H9 (cell line): ENCODE data around the gene CHCHD4. TPM values are rescaled to one million over a fixed set of nuclear protein-coding genes. Genes with fewer than 3 reads are reported as not detected.

Source experiments
- DNase-seq: peaks from one replicate; pipeline ENCODE4 v3.0.0-alpha.2; 2017
- H2AFZ ChIP-seq: one replicate; pipeline ENCODE4 v1.6.1; 2013; ENCODE audit warnings: mild to moderate bottlenecking, low read length, control low read depth, moderate library complexity
- H2AK5ac ChIP-seq: 2 replicates; pipeline ENCODE4 v1.6.1; 2013; ENCODE audit warnings: low read length, control low read depth, mixed read lengths; ENCODE audit not compliant: insufficient read length
- H2BK120ac ChIP-seq: one replicate; pipeline ENCODE4 v1.6.1; 2013; ENCODE audit warnings: low read depth, mild to moderate bottlenecking, low read length, control low read depth, inconsistent platforms; ENCODE audit not compliant: poor library complexity, severe bottlenecking
- H2BK12ac ChIP-seq: 2 replicates; pipeline ENCODE4 v1.6.1; 2013; ENCODE audit warnings: low read length, control low read depth, mixed read lengths, low read depth; ENCODE audit not compliant: insufficient read length
- H2BK15ac ChIP-seq: 2 replicates; pipeline ENCODE4 v1.6.1; 2013; ENCODE audit warnings: low read depth, low read length, control low read depth
- H2BK20ac ChIP-seq: one replicate; pipeline ENCODE4 v1.6.1; 2013; ENCODE audit warnings: low read depth, mild to moderate bottlenecking, low read length, control low read depth, inconsistent platforms; ENCODE audit not compliant: poor library complexity, severe bottlenecking
- H2BK5ac ChIP-seq: 2 replicates; pipeline ENCODE4 v1.6.1; 2013; ENCODE audit warnings: low read length, control low read depth, mixed read lengths; ENCODE audit not compliant: insufficient read length
- H3K14ac ChIP-seq: 2 replicates; pipeline ENCODE4 v1.6.1; 2013; ENCODE audit warnings: low read length, control low read depth; ENCODE audit not compliant: insufficient read depth
- H3K18ac ChIP-seq: 2 replicates; pipeline ENCODE4 v1.6.1; 2013; ENCODE audit warnings: low read depth, mild to moderate bottlenecking, mixed read lengths, low read length, control low read depth; ENCODE audit not compliant: insufficient read length
- H3K23ac ChIP-seq: 2 replicates; pipeline ENCODE4 v1.6.1; 2013; ENCODE audit warnings: low read length, control low read depth, mixed read lengths, low read depth; ENCODE audit not compliant: insufficient read length
- H3K23me2 ChIP-seq: 2 replicates; pipeline ENCODE4 v1.6.1; 2013; ENCODE audit warnings: low read depth, mild to moderate bottlenecking, mixed read lengths, low read length, control low read depth; ENCODE audit not compliant: insufficient read length, poor library complexity, severe bottlenecking
- H3K27ac ChIP-seq: 2 replicates; pipeline ENCODE4 v1.5.1; 2013; ENCODE audit warnings: low read length, control low read depth, mixed read lengths, low read depth; ENCODE audit not compliant: insufficient read length
- H3K27me3 ChIP-seq: 2 replicates; pipeline ENCODE4 v1.6.1; 2013; ENCODE audit warnings: low read length, control low read depth, inconsistent platforms; ENCODE audit not compliant: insufficient read depth
- H3K4ac ChIP-seq: 2 replicates; pipeline ENCODE4 v1.6.1; 2013; ENCODE audit warnings: low read depth, mild to moderate bottlenecking, control low read depth, inconsistent platforms, low read length, moderate library complexity
- H3K4me1 ChIP-seq: 2 replicates; pipeline ENCODE4 v1.6.1; 2013; ENCODE audit warnings: low read length, control low read depth, inconsistent platforms; ENCODE audit not compliant: insufficient read depth
- H3K4me2 ChIP-seq: 2 replicates; pipeline ENCODE4 v1.6.1; 2013; ENCODE audit warnings: low read length, control low read depth, mixed read lengths; ENCODE audit not compliant: insufficient read length, insufficient read depth
- H3K56ac ChIP-seq: 2 replicates; pipeline ENCODE4 v1.6.1; 2013; ENCODE audit warnings: low read depth, mild to moderate bottlenecking, mixed read lengths, low read length, control low read depth; ENCODE audit not compliant: insufficient read length
- H3K79me1 ChIP-seq: 2 replicates; pipeline ENCODE4 v1.6.1; 2013; ENCODE audit warnings: low read depth, mild to moderate bottlenecking, moderate library complexity, low read length, control low read depth, inconsistent platforms; ENCODE audit not compliant: insufficient read depth, poor library complexity, severe bottlenecking
- H3K79me2 ChIP-seq: 2 replicates; pipeline ENCODE4 v1.6.1; 2013; ENCODE audit warnings: low read length, control low read depth, inconsistent platforms; ENCODE audit not compliant: insufficient read depth
- H3K9ac ChIP-seq: 2 replicates; pipeline ENCODE4 v1.6.1; 2013; ENCODE audit warnings: low read length, control low read depth, mixed read lengths; ENCODE audit not compliant: insufficient read length; ENCODE audit errors: extremely low read depth
- H3K9me3 ChIP-seq: one replicate; pipeline ENCODE4 v1.6.1; 2013; ENCODE audit warnings: low read depth, low read length, inconsistent platforms; ENCODE audit not compliant: control insufficient read depth
- H3T11ph ChIP-seq: one replicate; pipeline ENCODE4 v1.6.1; 2013; ENCODE audit warnings: mild to moderate bottlenecking, low read length, control low read depth, inconsistent platforms
- H4K20me1 ChIP-seq: one replicate; pipeline ENCODE4 v1.6.1; 2013; ENCODE audit not compliant: control insufficient read depth, insufficient read length, insufficient read depth
- H4K5ac ChIP-seq: 2 replicates; pipeline ENCODE4 v1.6.1; 2013; ENCODE audit warnings: low read depth, mild to moderate bottlenecking, mixed read lengths, low read length, control low read depth; ENCODE audit not compliant: insufficient read length
- H4K8ac ChIP-seq: replicated peaks from 2 replicates; pipeline ENCODE4 v1.6.1; 2013; ENCODE audit warnings: low read length, control low read depth, mixed read lengths, low read depth; ENCODE audit not compliant: insufficient read length
- H4K91ac ChIP-seq: 2 replicates; pipeline ENCODE4 v1.6.1; 2013; ENCODE audit warnings: low read depth, mild to moderate bottlenecking, moderate library complexity, mixed read lengths, low read length, control low read depth; ENCODE audit not compliant: insufficient read length
- H3K27ac Mint-ChIP-seq, 3 experiments: 2 replicates in 2 of 3; 3 replicates in 1 of 3; pipeline ENCODE4 v1.8.0; 2020 to 2021; ENCODE audit warnings: mixed read lengths in 3 of 3, mild to moderate bottlenecking in 1 of 3, moderate library complexity in 1 of 3
- H3K27me3 Mint-ChIP-seq: 2 replicates; pipeline ENCODE4 v1.8.0; 2021; ENCODE audit warnings: low read depth, mild to moderate bottlenecking, moderate library complexity, mixed read lengths
- H3K36me3 Mint-ChIP-seq, 3 experiments: 2 replicates in 2 of 3; 3 replicates in 1 of 3; pipeline ENCODE4 v1.8.0; 2020 to 2021; ENCODE audit warnings: low read depth in 3 of 3, mixed read lengths in 3 of 3; ENCODE audit not compliant: insufficient read depth in 1 of 3
- H3K4me1 Mint-ChIP-seq, 2 experiments: 2 replicates each; pipeline ENCODE4 v1.8.0; 2020; ENCODE audit warnings: mixed read lengths in 2 of 2
- H3K4me3 Mint-ChIP-seq, 2 experiments: 2 replicates in 1 of 2; 3 replicates in 1 of 2; pipeline ENCODE4 v1.8.0; 2020 to 2021; ENCODE audit warnings: mild to moderate bottlenecking in 2 of 2, mixed read lengths in 2 of 2, moderate library complexity in 1 of 2
- H3K9me3 Mint-ChIP-seq, 2 experiments: 2 replicates in 1 of 2; 3 replicates in 1 of 2; pipeline ENCODE4 v1.8.0; 2020; ENCODE audit warnings: mild to moderate bottlenecking in 2 of 2, mixed read lengths in 2 of 2, moderate library complexity in 1 of 2
- WGBS: extraction: QIAGEN DNeasy Blood & Tissue Kit; methylation state at CpG from one replicate; pipeline ENCODE4 v1.1.7; 2013; ENCODE audit warnings: missing lambda C conversion rate, low lambda C conversion rate, mixed read lengths; ENCODE audit not compliant: insufficient read length; ENCODE audit errors: extremely low coverage; 5-methylcytosine and 5-hydroxymethylcytosine counted together
- total RNA-seq: library from RNA; stranded (reverse); gene quantifications from 2 replicates; pipeline ENCODE4 v1.2.1, GENCODE V29; 2021
- TF ChIP-seq, protein P1 (sequence below): fragments of 200-600 bp; sonication (generic); conservative IDR thresholded peaks from 3 replicates; pipeline ENCODE4 v1.8.0; 2021; ENCODE audit warnings: antibody characterized with exemption, mild to moderate bottlenecking

The CHCHD4 gene
- total RNA-seq, 1 experiment from 2014 or later: 13.7 TPM

DNA sequence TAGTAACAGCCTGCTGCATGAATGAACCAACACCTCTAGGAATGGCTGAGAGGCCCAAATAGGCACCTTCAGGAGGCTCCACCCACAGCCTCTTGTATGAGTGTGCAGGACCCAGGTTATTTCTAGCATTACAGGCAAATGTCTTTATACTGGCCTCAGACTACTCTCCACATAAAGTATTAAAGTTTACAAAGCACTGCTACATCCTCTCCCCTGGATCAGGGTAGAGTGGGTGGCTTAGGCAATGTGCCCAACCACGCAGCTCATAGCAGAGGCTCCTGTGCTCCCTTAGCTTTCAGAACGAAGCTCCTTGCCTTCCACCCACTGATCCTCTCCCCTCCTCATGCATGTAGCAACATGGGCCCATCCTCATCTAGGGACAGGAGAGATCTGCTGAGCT is 16.5 kb upstream of the CHCHD4 start:
- H3K9ac ChIP-seq: no peak overlapping the region
- Mint-ChIP-seq H3K4me3 (no peak overlapping the region), H3K27me3 (no peaks in the 10 kb centered on the region; the same call in 1 of the 2 replicates), H3K36me3 (peaks cover 9 to 63% (median 22%) of the 10 kb centered on the region in 3 experiments; a peak in 6 of 7 replicates), H3K27ac (no peak overlapping the region), H3K4me1 (peaks cover 4 to 10% of the 10 kb centered on the region in 2 experiments; a peak in 3 of 4 replicates), H3K9me3 (no peaks in the 10 kb centered on the region)
- WGBS: no CpG with 5 or more reads among the region's 2 CpGs
- no peak overlapping the region for H4K8ac ChIP-seq
- TF ChIP-seq, protein P1, sequence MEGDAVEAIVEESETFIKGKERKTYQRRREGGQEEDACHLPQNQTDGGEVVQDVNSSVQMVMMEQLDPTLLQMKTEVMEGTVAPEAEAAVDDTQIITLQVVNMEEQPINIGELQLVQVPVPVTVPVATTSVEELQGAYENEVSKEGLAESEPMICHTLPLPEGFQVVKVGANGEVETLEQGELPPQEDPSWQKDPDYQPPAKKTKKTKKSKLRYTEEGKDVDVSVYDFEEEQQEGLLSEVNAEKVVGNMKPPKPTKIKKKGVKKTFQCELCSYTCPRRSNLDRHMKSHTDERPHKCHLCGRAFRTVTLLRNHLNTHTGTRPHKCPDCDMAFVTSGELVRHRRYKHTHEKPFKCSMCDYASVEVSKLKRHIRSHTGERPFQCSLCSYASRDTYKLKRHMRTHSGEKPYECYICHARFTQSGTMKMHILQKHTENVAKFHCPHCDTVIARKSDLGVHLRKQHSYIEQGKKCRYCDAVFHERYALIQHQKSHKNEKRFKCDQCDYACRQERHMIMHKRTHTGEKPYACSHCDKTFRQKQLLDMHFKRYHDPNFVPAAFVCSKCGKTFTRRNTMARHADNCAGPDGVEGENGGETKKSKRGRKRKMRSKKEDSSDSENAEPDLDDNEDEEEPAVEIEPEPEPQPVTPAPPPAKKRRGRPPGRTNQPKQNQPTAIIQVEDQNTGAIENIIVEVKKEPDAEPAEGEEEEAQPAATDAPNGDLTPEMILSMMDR: no peak
- H3K14ac ChIP-seq: no peak overlapping the region
- no peak overlapping the region for H3K4ac ChIP-seq
- H3T11ph ChIP-seq: no peak overlapping the region
- no peak overlapping the region for H3K23ac ChIP-seq
- no peak overlapping the region for H4K91ac ChIP-seq
- no peak overlapping the region for H4K5ac ChIP-seq
- no peak overlapping the region for H2AFZ ChIP-seq
- DNase-seq: no peak
- no peaks in the 10 kb centered on the region for H3K79me1 ChIP-seq
- no peaks in the 10 kb centered on the region for H3K79me2 ChIP-seq
- no peaks in the 10 kb centered on the region for H3K23me2 ChIP-seq
- no peak overlapping the region for H2BK5ac ChIP-seq
- H2BK20ac ChIP-seq: no peak overlapping the region
- H3K27me3 ChIP-seq: no peaks in the 10 kb centered on the region
- H3K9me3 ChIP-seq: no peaks in the 10 kb centered on the region
- no peak overlapping the region for H2AK5ac ChIP-seq
- H3K56ac ChIP-seq: no peak overlapping the region
- H3K4me2 ChIP-seq: no peak overlapping the region
- H2BK12ac ChIP-seq: no peak overlapping the region
- no peak overlapping the region for H3K18ac ChIP-seq
- H3K27ac ChIP-seq: no peak overlapping the region
- no peaks in the 10 kb centered on the region; the same call in 1 of the 2 replicates for H3K4me1 ChIP-seq
- no peak overlapping the region for H2BK15ac ChIP-seq
- H4K20me1 ChIP-seq: peaks cover 2% of the 10 kb centered on the region
- no peak overlapping the region for H2BK120ac ChIP-seq
